ENCODE results near the gene SLC2A14.
"Not testable (repeated sequence)": the region's sequence is repeated elsewhere in the genome, so short reads cannot be mapped to it uniquely, and the experiment has no call there.

The SLC2A14 gene

GRCh38 chr12:7788294-7788660 lies 84.4 kb downstream of the SLC2A14 start:
- no peaks in the 10 kb centered on the region for H3K9me3 ChIP-seq (ENCODE audit: insufficient read depth, low read depth, low read length)
- no peak overlapping the region for H3K9ac ChIP-seq (ENCODE audit: low read depth, low read length, poor library complexity, severe bottlenecking)
- H2AFZ ChIP-seq (ENCODE audit: low read length), result no peak overlapping the region
- no peaks in the 10 kb centered on the region for H3K36me3 ChIP-seq (ENCODE audit: insufficient read depth, low read length)
- no peak overlapping the region for H3K4me2 ChIP-seq (ENCODE audit: low read depth, low read length, poor library complexity, severe bottlenecking)
- no peak overlapping the region for H3K4me3 ChIP-seq (ENCODE audit: low read length, poor library complexity, severe bottlenecking)
- no peaks in the 10 kb centered on the region for H3K27me3 ChIP-seq (ENCODE audit: insufficient read depth, low read length, poor library complexity, severe bottlenecking)
- H3K79me2 ChIP-seq (ENCODE audit: insufficient read depth, low read length), result no peaks in the 10 kb centered on the region
- no peaks in the 10 kb centered on the region for H3K9me2 ChIP-seq (replicated peaks; ENCODE audit: low read depth, low read length)
- H3F3A ChIP-seq (ENCODE audit: low read depth), result no peaks in the 10 kb centered on the region
- no peak for TF ChIP-seq EZH2phosphoT487 (IDR thresholded peaks at IDR 0.05; ENCODE audit: borderline replicate concordance)
- no peak for TF ChIP-seq CTCF (conservative IDR thresholded peaks at IDR 0.05; ENCODE audit: low read length)
- H3K4me1 ChIP-seq (ENCODE audit: insufficient read depth, low read length, poor library complexity, severe bottlenecking), result no peaks in the 10 kb centered on the region
- H4K20me1 ChIP-seq (ENCODE audit: insufficient read depth, low read length, poor library complexity, severe bottlenecking), result no peaks in the 10 kb centered on the region

GRCh38 chr12:7787574-7788293 lies 85.0 kb downstream of the SLC2A14 start:
- Histone ChIP-seq H3K9me2 (replicated peaks; ENCODE audit: low read depth, low read length) (no peaks in the 10 kb centered on the region), H3K9ac (ENCODE audit: low read depth, low read length, poor library complexity, severe bottlenecking) (no peak overlapping the region), H3K9me3 (ENCODE audit: insufficient read depth, low read depth, low read length) (no peaks in the 10 kb centered on the region), H3K4me2 (ENCODE audit: low read depth, low read length, poor library complexity, severe bottlenecking) (no peak overlapping the region), H3K79me2 (ENCODE audit: insufficient read depth, low read length) (no peaks in the 10 kb centered on the region), H3K4me3 (ENCODE audit: low read length, poor library complexity, severe bottlenecking) (no peak overlapping the region), H3K4me1 (ENCODE audit: insufficient read depth, low read length, poor library complexity, severe bottlenecking) (no peaks in the 10 kb centered on the region), H4K20me1 (ENCODE audit: insufficient read depth, low read length, poor library complexity, severe bottlenecking) (no peaks in the 10 kb centered on the region), H3K36me3 (ENCODE audit: insufficient read depth, low read length) (no peaks in the 10 kb centered on the region), H3F3A (ENCODE audit: low read depth) (no peaks in the 10 kb centered on the region), H2AFZ (ENCODE audit: low read length) (no peak overlapping the region), H3K27me3 (ENCODE audit: insufficient read depth, low read length, poor library complexity, severe bottlenecking) (no peaks in the 10 kb centered on the region)
- TF ChIP-seq CTCF (conservative IDR thresholded peaks at IDR 0.05; ENCODE audit: low read length) (no peak), EZH2phosphoT487 (IDR thresholded peaks at IDR 0.05; ENCODE audit: borderline replicate concordance) (no peak)

- Histone ChIP-seq H3K4me2 (ENCODE audit: low read depth, low read length, poor library complexity, severe bottlenecking) (no peak overlapping the region), H2AFZ (ENCODE audit: low read length) (0 out of 2 replicates have a peak overlapping the region, but pooled peaks have one; percentile 6), H3K4me3 (ENCODE audit: low read length, poor library complexity, severe bottlenecking) (no peak overlapping the region), H3K9me3 (ENCODE audit: insufficient read depth, low read depth, low read length) (no peaks in the 10 kb centered on the region), H3K9ac (ENCODE audit: low read depth, low read length, poor library complexity, severe bottlenecking) (no peak overlapping the region), H3K27me3 (ENCODE audit: insufficient read depth, low read length, poor library complexity, severe bottlenecking) (no peaks in the 10 kb centered on the region), H3K9me2 (replicated peaks; ENCODE audit: low read depth, low read length) (no peaks in the 10 kb centered on the region), H3K4me1 (ENCODE audit: insufficient read depth, low read length, poor library complexity, severe bottlenecking) (no peaks in the 10 kb centered on the region), H4K20me1 (ENCODE audit: insufficient read depth, low read length, poor library complexity, severe bottlenecking) (no peaks in the 10 kb centered on the region), H3K36me3 (ENCODE audit: insufficient read depth, low read length) (no peaks in the 10 kb centered on the region), H3F3A (ENCODE audit: low read depth) (no peaks in the 10 kb centered on the region), H3K79me2 (ENCODE audit: insufficient read depth, low read length) (no peaks in the 10 kb centered on the region)
- TF ChIP-seq EZH2phosphoT487 (IDR thresholded peaks at IDR 0.05; ENCODE audit: borderline replicate concordance) (no peak), CTCF (conservative IDR thresholded peaks at IDR 0.05; ENCODE audit: low read length) (no peak)
Measured at GRCh38 chr12:7784701-7785100, 88.0 kb downstream of the SLC2A14 start.

- H3K27me3 ChIP-seq (ENCODE audit: insufficient read depth, low read length, poor library complexity, severe bottlenecking); H4K20me1 ChIP-seq (ENCODE audit: insufficient read depth, low read length, poor library complexity, severe bottlenecking); H3K4me2 ChIP-seq (ENCODE audit: low read depth, low read length, poor library complexity, severe bottlenecking); H2AFZ ChIP-seq (ENCODE audit: low read length); H3K79me2 ChIP-seq (ENCODE audit: insufficient read depth, low read length); H3F3A ChIP-seq (ENCODE audit: low read depth); H3K9ac ChIP-seq (ENCODE audit: low read depth, low read length, poor library complexity, severe bottlenecking); H3K9me2 ChIP-seq (replicated peaks; ENCODE audit: low read depth, low read length); H3K9me3 ChIP-seq (ENCODE audit: insufficient read depth, low read depth, low read length); H3K4me1 ChIP-seq (ENCODE audit: insufficient read depth, low read length, poor library complexity, severe bottlenecking); H3K36me3 ChIP-seq (ENCODE audit: insufficient read depth, low read length); H3K4me3 ChIP-seq (ENCODE audit: low read length, poor library complexity, severe bottlenecking): not testable (repeated sequence)
Measured at GRCh38 chr12:7783433-7783832, 89.3 kb downstream of the SLC2A14 start.

All from Loucy (cell line).